Kidney (tissue), 14 donors: ENCODE data around the gene TMEM236. TPM values are rescaled to one million over a fixed set of nuclear protein-coding genes. Genes with fewer than 3 reads are reported as not detected.
A peak's percentile ranks its signal among the peaks of the same experiment; 100 is the strongest.

Experiments used
- DNase-seq, 5 donors: peaks; one replicate each; pipeline ENCODE4 v3.0.0-alpha.2; 2013 to 2020
- FAIRE-seq: peaks from 2 replicates; lab custom pipeline; 2012; peaks lifted over from hg19 to GRCh38; lab: Jason Lieb, UNC
- H3K27ac ChIP-seq, 2 donors: one replicate each; pipeline ENCODE4 v1.7.0; 2013; ENCODE audit warnings: low read depth in 2 of 2, low read length in 2 of 2, inconsistent platforms in 1 of 2
- H3K27me3 ChIP-seq: one replicate; pipeline ENCODE4 v1.7.1; 2013; ENCODE audit warnings: low read length, inconsistent platforms; ENCODE audit not compliant: control insufficient read depth, insufficient read depth
- H3K36me3 ChIP-seq, 3 donors: one replicate each; pipeline versions ENCODE4 v1.7.0 to v1.7.1; 2013; ENCODE audit warnings: low read length in 3 of 3, control low read depth in 1 of 3, inconsistent platforms in 1 of 3; ENCODE audit not compliant: insufficient read depth in 3 of 3, control insufficient read depth in 2 of 3
- H3K4me1 ChIP-seq, 3 donors: one replicate each; pipeline versions ENCODE4 v1.7.0 to v1.7.1; 2013; ENCODE audit warnings: low read length in 3 of 3, inconsistent platforms in 1 of 3, low read depth in 1 of 3; ENCODE audit not compliant: control insufficient read depth in 2 of 3, insufficient read depth in 2 of 3
- H3K4me3 ChIP-seq, 3 donors: one replicate each; pipeline versions ENCODE4 v1.7.0 to v1.8.1; 2013; ENCODE audit warnings: low read length in 3 of 3, control low read depth in 1 of 3, inconsistent platforms in 1 of 3
- H3K9ac ChIP-seq, 3 donors: one replicate each; pipeline versions ENCODE4 v1.7.0 to v1.7.1; 2013; ENCODE audit warnings: low read length in 3 of 3, control low read depth in 1 of 3, inconsistent platforms in 1 of 3
- H3K9me3 ChIP-seq, 3 donors: one replicate each; pipeline versions ENCODE4 v1.7.0 to v1.7.1; 2013; ENCODE audit warnings: low read length in 3 of 3, control low read depth in 1 of 3, inconsistent platforms in 1 of 3; ENCODE audit not compliant: control insufficient read depth in 2 of 3, insufficient read depth in 1 of 3
- intact Hi-C: fragments of 100-400 bp; cut with DNase I; formaldehyde crosslinking; loops from one replicate; pipeline ENCODE4 v1.11.1; 2022
- polyA plus RNA-seq: library from polyadenylated mRNA; stranded (reverse); fragments of 350-450 nt; fragmentation: Illumina TruSeq; extraction: RNeasy Lipid Tissue Mini Kit (QIAGEN cat#74804); gene quantifications from one replicate; pipeline ENCODE4 v1.2.3, GENCODE V29; 2014; ENCODE audit warnings: low read depth, low replicate concordance; ENCODE audit not compliant: insufficient read depth
- total RNA-seq: library from RNA; stranded (reverse); fragmentation: NEBNext Ultra II Directional; extraction: Animal tissue kit (Norgen Biotek cat#: 25700); gene quantifications from one replicate; pipeline ENCODE4 v1.2.1, GENCODE V29; 2021
- TF ChIP-seq, protein P1 (sequence below): IDR thresholded peaks from 3 replicates; pipeline ENCODE4 v1.5.1; 2012; ENCODE audit warnings: mild to moderate bottlenecking, moderate library complexity, borderline replicate concordance; ENCODE audit not compliant: insufficient read depth; ENCODE audit errors: extremely low read depth
- donor health status: control.
- donor health status: control.
- donor health status: control.
- donor health status: control.
- donor health status: control.
- donor health status: DM: yes; HTN: yes; CAD: no.
- donor health status: Normal renal cell carcinoma (clear cell type).

The TMEM236 gene
- total and polyA plus RNA-seq, 2 donors from 2014 or later: 0.09 to 1.9 TPM

DNA sequence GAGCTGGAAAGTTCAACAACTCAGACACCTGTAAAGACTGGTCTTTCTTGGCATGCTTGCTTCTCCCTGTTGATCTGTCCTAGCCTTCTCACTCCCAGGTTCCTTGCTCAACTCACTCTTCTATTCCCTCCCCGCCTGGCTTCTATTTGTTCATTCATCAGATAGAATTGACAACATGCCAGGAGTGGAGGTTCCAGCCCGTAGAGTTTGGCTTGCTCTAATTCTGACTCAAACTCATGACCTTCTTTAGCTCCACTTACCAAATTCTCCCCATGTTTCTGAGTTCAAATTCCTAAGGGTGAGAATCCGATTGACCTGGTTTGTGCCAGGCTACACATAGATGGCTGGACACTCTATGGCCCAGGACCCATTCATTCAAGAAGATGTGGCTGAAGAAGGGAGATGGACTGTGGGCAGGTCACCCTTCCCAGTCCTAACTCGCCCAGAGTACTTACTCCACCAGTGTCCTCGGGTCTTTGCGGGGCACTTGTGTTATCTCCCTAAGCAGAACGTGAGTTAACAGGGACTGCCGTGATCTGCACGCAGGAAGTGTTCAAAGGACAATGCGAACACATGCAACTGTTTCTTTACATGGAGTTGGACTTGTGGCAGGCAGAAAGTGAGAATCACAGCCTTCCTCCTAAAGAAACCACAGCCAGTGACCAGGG, 4.0 kb upstream of the TMEM236 start:
- intact Hi-C loops: loop anchor here (10.0 kb wide), 1 partner anchor 143 kb away; no protein-coding TSS in a partner anchor
- DNase-seq (no peak), FAIRE-seq (no peak)
- Histone ChIP-seq H3K36me3 (no peaks in the 10 kb centered on the region), H3K9me3 (no peaks in the 10 kb centered on the region), H3K27me3 (no peaks in the 10 kb centered on the region), H3K4me1 (no peaks in the 10 kb centered on the region), H3K4me3 (no peak overlapping the region), H3K9ac (no peak overlapping the region), H3K27ac (no peak overlapping the region)
- TF ChIP-seq, protein P1, sequence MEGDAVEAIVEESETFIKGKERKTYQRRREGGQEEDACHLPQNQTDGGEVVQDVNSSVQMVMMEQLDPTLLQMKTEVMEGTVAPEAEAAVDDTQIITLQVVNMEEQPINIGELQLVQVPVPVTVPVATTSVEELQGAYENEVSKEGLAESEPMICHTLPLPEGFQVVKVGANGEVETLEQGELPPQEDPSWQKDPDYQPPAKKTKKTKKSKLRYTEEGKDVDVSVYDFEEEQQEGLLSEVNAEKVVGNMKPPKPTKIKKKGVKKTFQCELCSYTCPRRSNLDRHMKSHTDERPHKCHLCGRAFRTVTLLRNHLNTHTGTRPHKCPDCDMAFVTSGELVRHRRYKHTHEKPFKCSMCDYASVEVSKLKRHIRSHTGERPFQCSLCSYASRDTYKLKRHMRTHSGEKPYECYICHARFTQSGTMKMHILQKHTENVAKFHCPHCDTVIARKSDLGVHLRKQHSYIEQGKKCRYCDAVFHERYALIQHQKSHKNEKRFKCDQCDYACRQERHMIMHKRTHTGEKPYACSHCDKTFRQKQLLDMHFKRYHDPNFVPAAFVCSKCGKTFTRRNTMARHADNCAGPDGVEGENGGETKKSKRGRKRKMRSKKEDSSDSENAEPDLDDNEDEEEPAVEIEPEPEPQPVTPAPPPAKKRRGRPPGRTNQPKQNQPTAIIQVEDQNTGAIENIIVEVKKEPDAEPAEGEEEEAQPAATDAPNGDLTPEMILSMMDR: no peak

DNA sequence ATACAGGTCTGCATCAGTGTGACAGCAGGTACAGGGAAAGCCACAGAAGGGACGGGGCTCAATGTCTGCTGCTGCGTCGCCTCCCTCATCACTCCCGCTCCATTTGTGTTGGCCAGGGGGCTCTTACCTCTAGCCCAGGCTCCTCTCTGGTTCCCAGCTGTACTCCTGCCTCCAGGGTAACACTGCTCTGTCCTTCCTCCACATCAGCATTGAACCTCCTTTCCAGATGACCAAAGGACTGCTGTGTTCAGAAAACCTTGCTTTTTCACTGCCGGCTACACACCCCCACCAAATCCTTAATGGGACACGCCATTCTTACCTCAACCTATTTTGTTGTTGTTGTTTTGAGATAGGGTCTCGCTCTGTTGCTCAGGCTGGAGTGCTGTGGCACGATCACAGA, 2.1 kb upstream of the TMEM236 start:
- no peak for FAIRE-seq
- Histone ChIP-seq H3K27me3 (no peaks in the 10 kb centered on the region), H3K4me3 (no peak overlapping the region), H3K4me1 (no peaks in the 10 kb centered on the region), H3K27ac (no peak overlapping the region), H3K36me3 (no peaks in the 10 kb centered on the region), H3K9me3 (no peaks in the 10 kb centered on the region), H3K9ac (no peak overlapping the region)
- TF ChIP-seq, protein P1: no peak
- intact Hi-C loops: loop anchor here (10.0 kb wide), 1 partner anchor 145 kb away; no protein-coding TSS in a partner anchor
- no peak for DNase-seq

DNA sequence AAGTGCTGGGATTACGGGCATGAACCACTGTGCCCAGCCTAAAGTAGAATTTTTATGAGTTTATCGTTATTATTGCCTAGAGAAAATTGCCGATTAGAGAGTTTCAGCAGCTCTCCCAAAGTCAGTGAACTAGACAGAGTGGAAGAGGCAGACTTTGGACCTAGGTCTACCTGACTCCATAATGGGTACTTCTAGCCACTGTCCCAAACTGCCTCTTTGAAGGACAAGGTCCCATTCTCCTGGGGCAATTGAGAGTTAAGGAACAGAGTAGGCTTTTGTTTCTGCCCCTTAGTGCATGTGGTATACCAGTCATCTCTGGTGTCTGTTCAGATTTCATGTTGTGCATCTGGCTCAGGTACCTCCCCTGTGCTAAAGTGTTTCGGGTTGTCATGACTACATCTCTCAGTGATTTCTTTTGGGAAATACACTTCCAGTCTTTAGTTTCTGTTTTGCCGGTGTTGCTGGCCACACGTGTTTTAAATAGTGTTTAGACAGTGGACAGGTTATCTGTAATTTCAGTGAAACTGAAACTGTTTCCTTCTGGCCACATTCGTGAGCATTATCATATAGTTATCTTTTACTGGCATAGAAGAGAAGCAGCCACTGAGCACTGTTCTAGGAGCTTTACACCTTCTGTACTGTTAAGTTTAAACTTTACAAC, 4.7 kb downstream of the TMEM236 start:
- Histone ChIP-seq H3K4me1 (no peaks in the 10 kb centered on the region), H3K27ac (no peak overlapping the region), H3K27me3 (no peaks in the 10 kb centered on the region), H3K36me3 (no peaks in the 10 kb centered on the region), H3K9ac (no peak overlapping the region), H3K9me3 (no peaks in the 10 kb centered on the region), H3K4me3 (peak overlapping the region in 1 of 3 donors; percentile 2)
- intact Hi-C loops: no loop called here
- FAIRE-seq (no peak), DNase-seq (no peak)
- TF ChIP-seq, protein P1: no peak
